GM21576 (cell line): ENCODE measurements around the gene OSBPL7.
"Not testable (repeated sequence)": the region's sequence is repeated elsewhere in the genome, so short reads cannot be mapped to it uniquely, and the experiment has no call there.

ENCODE experiments used
- ATAC-seq: cut with Tn5 transposase; IDR thresholded peaks from one replicate; pipeline ENCODE4 v1.9.1; 2021; ENCODE audit warnings: mild to moderate bottlenecking, moderate library complexity; ENCODE audit not compliant: unreplicated experiment

The OSBPL7 gene

DNA sequence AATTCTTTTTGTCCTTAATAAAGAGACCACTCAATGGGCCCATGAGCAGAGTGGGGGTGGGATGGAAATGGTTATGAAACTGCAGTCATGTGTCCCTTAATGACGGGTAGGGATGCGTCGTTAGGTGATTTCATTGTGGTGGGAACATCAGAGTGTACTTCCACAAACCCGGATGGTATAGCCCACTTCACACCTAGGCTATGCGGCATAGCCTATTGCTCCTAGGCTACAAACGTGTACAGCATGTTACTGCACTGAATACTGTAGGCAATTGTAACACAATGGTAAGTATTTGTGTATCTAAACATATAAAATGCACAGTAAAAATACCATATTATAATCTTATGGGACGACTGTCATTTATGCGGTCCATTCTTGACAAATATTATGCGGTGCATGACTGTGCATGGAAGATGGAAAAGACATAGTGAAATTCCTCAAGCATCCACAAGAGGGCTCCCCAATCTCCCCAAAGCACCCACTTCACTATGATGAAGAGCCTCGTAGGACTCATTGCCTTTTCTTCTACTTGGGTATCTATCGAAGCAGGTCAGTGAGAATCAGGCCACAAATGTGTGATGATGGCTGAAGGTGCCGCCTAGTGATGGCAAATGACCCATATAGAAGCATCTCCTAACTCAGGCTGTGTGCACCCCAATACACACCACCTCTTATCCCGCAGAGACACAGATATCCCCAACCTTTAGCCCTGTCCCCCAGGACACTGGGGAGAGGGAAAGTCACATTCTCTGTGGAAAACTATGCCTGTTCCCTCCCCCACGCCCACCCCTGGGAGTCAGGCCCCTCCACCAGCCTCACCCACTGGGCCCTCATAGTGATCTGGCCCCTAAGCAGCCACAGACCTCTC, 45.0 kb downstream of the OSBPL7 start:
- ATAC-seq = no peak

- no peak for ATAC-seq
These were observed 46.5 kb downstream of the OSBPL7 start for GRCh38 chr17:47774987-47775580.

DNA sequence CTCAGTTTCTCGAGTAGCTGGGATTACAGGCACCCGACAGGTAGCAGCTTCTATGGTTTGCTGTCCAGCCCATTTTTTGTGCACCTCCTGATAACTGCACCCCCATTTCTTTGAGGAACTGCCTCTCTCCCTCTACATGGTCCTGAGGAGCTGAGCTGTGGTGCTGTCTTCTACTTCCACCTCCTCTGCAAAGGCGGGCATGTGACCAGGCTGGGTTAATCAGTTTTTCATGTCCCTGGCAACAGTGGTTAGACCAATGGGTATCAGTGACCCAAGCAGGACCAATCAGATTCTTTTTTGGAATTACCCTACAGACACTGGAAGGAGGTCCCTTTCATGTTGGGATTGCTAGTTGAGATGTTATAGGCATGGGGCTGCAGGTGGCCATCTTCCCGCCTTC, 47.3 kb downstream of the OSBPL7 start:
- no peak for ATAC-seq

- ATAC-seq = not testable (repeated sequence)
These were observed 47.9 kb downstream of the OSBPL7 start for GRCh38 chr17:47773649-47774048.

- ATAC-seq = no peak
These were observed 57.5 kb downstream of the OSBPL7 start for GRCh38 chr17:47763913-47764582.

DNA sequence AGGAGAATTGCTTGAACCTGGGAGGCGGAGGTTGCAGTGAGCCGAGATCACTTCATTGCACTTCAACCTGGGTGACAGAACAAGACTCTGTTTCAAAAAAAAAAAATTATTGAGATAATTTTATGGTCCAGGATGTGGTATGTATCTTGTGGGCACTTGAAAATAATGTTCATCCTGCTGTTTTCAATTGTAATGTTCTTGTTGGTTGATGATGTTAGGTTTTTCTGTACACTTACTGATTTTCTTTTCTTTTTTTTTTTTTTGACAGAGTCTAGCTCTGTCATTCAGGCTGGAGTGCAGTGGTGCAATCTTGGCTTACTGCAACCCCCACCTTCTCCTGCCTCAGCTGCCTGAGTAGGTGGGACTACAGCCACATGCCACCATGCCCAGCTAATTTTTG, 58.9 kb downstream of the OSBPL7 start:
- ATAC-seq = no peak

- no peak for ATAC-seq
These were observed 61.0 kb downstream of the OSBPL7 start for GRCh38 chr17:47760409-47761140.

DNA sequence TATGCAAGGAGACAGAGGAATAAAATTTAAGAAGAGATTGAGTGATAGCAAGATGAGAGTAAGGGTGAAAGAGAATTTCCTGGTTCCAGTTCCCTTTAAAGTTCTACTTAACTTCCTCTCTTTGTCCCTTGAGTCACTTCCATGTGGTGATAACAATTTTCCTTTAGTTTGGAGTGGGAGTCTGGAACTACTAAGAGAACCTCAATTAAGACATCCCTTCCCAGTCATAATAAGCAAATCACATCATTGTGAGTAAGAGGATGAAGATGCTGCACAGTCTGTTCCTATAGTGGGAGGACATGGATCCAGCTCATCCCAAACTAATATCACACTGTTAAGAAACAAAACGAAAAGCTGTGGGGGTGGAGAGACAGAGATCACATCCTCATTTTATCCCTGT, 64.2 kb downstream of the OSBPL7 start:
- ATAC-seq = no peak
